GM06990 (cell line): ENCODE measurements around the gene MRPS33.

ENCODE experiments used
- DNase-seq: peaks from one replicate; pipeline ENCODE4 v3.0.0-alpha.2; 2011; ENCODE audit not compliant: insufficient read length; ENCODE audit errors: extremely low read depth
- H3K27me3 ChIP-seq: replicated peaks from 2 replicates; pipeline ENCODE4 v1.6.0; 2011; ENCODE audit warnings: low read length; ENCODE audit not compliant: control insufficient read depth, insufficient read depth
- H3K36me3 ChIP-seq: 2 replicates; pipeline ENCODE4 v1.5.1; 2011; ENCODE audit warnings: low read length; ENCODE audit not compliant: control insufficient read depth, insufficient read depth
- H3K4me3 ChIP-seq: replicated peaks from 2 replicates; pipeline ENCODE4 v1.5.1; 2011; ENCODE audit warnings: low read depth, mild to moderate bottlenecking, control low read depth, low read length
- TF ChIP-seq, protein P1 (sequence below): IDR thresholded peaks from 2 replicates; pipeline ENCODE4 v1.5.1; 2011; ENCODE audit warnings: low read length, control low read depth, mild to moderate bottlenecking, inconsistent platforms; ENCODE audit not compliant: insufficient read depth, poor library complexity, severe bottlenecking

The MRPS33 gene

GRCh38 chr7:140990193-140990962, 24.4 kb downstream of the MRPS33 start:
- Histone ChIP-seq H3K4me3 (no peak overlapping the region), H3K36me3 (no peaks in the 10 kb centered on the region), H3K27me3 (no peaks in the 10 kb centered on the region)
- TF ChIP-seq, protein P1, sequence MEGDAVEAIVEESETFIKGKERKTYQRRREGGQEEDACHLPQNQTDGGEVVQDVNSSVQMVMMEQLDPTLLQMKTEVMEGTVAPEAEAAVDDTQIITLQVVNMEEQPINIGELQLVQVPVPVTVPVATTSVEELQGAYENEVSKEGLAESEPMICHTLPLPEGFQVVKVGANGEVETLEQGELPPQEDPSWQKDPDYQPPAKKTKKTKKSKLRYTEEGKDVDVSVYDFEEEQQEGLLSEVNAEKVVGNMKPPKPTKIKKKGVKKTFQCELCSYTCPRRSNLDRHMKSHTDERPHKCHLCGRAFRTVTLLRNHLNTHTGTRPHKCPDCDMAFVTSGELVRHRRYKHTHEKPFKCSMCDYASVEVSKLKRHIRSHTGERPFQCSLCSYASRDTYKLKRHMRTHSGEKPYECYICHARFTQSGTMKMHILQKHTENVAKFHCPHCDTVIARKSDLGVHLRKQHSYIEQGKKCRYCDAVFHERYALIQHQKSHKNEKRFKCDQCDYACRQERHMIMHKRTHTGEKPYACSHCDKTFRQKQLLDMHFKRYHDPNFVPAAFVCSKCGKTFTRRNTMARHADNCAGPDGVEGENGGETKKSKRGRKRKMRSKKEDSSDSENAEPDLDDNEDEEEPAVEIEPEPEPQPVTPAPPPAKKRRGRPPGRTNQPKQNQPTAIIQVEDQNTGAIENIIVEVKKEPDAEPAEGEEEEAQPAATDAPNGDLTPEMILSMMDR = no peak
- DNase-seq = no peak

DNA sequence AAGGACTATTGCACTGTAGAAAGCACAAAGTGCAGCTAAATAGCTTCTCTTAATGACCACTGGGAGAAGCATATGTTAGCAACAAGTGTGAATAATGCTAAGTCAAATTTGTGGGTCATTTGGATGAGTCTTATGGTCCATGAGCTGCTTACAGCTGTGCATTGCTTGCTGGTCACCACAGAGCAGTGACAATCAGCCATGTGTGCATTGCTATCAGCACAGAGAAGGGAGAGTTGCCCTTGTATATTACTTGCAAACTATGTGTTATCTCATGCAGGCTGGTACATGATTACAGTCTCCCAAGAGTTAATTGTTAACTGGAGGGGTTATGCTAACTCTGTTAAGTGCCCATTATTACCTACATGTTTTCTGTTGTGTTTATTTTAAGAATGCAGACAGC, 25.7 kb downstream of the MRPS33 start:
- TF ChIP-seq, protein P1 = no peak
- H3K27me3 ChIP-seq = no peaks in the 10 kb centered on the region
- H3K36me3 ChIP-seq = no peaks in the 10 kb centered on the region
- DNase-seq = no peak
- H3K4me3 ChIP-seq = no peak overlapping the region

- no peak for DNase-seq
- no peaks in the 10 kb centered on the region for H3K27me3 ChIP-seq
- TF ChIP-seq, protein P1 = peak; percentile 30
- H3K36me3 ChIP-seq = no peaks in the 10 kb centered on the region
- no peak overlapping the region for H3K4me3 ChIP-seq
These were observed 30.9 kb downstream of the MRPS33 start for GRCh38 chr7:140983802-140984201.

DNA sequence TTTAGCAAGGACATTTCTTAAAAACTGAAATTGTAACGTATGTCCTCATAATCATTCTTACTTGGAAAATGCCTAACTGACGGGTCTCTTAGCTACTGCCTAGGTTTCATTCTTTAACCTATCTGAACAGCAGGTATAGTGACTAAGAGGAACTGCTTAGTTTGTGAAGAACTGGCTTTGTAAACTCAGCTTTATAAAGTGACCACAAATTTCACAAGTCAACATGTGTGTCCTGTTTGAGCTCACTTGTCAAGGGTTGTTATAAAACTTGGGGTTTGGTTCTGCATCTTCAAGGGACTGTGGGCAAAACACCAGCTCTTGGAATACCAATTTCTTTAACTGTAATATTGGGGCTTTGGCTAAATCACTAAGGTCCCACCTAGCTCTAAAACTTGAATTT, 32.2 kb downstream of the MRPS33 start:
- Histone ChIP-seq H3K27me3 (no peaks in the 10 kb centered on the region), H3K36me3 (no peaks in the 10 kb centered on the region), H3K4me3 (no peak overlapping the region)
- TF ChIP-seq, protein P1 = no peak
- DNase-seq = no peak

DNA sequence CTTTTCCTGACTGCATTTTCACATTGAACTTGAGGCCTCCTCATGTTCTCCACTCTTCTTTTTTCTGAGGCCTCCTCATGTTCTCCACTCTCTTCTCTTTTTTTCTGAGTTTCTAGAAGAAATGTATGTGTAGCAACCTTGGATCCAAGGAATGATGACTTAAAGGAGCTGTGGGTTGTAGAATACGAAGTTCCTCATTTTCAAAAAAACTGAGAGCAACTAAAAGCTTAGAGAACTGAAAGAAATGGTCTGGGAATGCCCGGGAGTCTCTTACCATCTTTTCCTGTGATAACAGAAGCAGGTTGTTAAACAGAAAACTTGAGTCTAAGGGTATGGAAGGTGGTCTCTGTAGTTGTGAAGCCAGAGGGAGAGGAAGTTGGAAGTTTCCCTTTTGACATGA, 32.8 kb downstream of the MRPS33 start:
- Histone ChIP-seq H3K4me3 (no peak overlapping the region), H3K36me3 (no peaks in the 10 kb centered on the region), H3K27me3 (no peaks in the 10 kb centered on the region)
- no peak for DNase-seq
- TF ChIP-seq, protein P1 = no peak
